ENCODE measurements around the gene ABCC9.
"Not testable (repeated sequence)": the region's sequence is repeated elsewhere in the genome, so short reads cannot be mapped to it uniquely, and the experiment has no call there.

The ABCC9 gene

GRCh38 chr12:21813751-21814150 lies 127.5 kb downstream of the ABCC9 start:
- DNase-seq: no peak

- DNase-seq: no peak
Observed at GRCh38 chr12:21813125-21813524, 128.1 kb downstream of the ABCC9 start.

- DNase-seq: not testable (repeated sequence)
Observed at GRCh38 chr12:21812340-21812739, 128.9 kb downstream of the ABCC9 start.

GRCh38 chr12:21809100-21809499 lies 132.1 kb downstream of the ABCC9 start:
- DNase-seq: no peak

- DNase-seq: no peak
Observed at GRCh38 chr12:21806255-21806654, 135.0 kb downstream of the ABCC9 start.

- no peak for DNase-seq
Observed at GRCh38 chr12:21801522-21802288, 139.5 kb downstream of the ABCC9 start.

- no peak for DNase-seq
Observed at GRCh38 chr12:21800011-21800410, 141.2 kb downstream of the ABCC9 start.

GRCh38 chr12:21797539-21797938 lies 143.7 kb downstream of the ABCC9 start:
- no peak for DNase-seq

- no peak for DNase-seq
Observed at GRCh38 chr12:21795648-21796328, 145.4 kb downstream of the ABCC9 start.

- DNase-seq: not testable (repeated sequence)
Observed at GRCh38 chr12:21794807-21795595, 146.2 kb downstream of the ABCC9 start.

GRCh38 chr12:21789687-21790086 lies 151.5 kb downstream of the ABCC9 start:
- DNase-seq: not testable (repeated sequence)

- DNase-seq: no peak
Observed at GRCh38 chr12:21788089-21788983, 152.9 kb downstream of the ABCC9 start.

- DNase-seq: no peak
Observed at GRCh38 chr12:21786041-21786531, 155.1 kb downstream of the ABCC9 start.

- not testable (repeated sequence) for DNase-seq
Observed at GRCh38 chr12:21782723-21783122, 158.5 kb downstream of the ABCC9 start.

- no peak for DNase-seq
Observed at GRCh38 chr12:21780786-21781185, 160.4 kb downstream of the ABCC9 start.

GRCh38 chr12:21776175-21776574 lies 165.1 kb downstream of the ABCC9 start:
- no peak for DNase-seq

GRCh38 chr12:21775133-21775820 lies 165.9 kb downstream of the ABCC9 start:
- no peak for DNase-seq

- peak; percentile 20 for DNase-seq
Observed at GRCh38 chr12:21774358-21775132, 166.7 kb downstream of the ABCC9 start, which contains the start of gene KCNJ8. KCNJ8 (minus strand) TSS chr12:21774706; CDS start chr12:21773616, 1,090 bp downstream.

- DNase-seq: no peak
Observed at GRCh38 chr12:21773806-21774205, 167.4 kb downstream of the ABCC9 start.

- DNase-seq: no peak
Observed at GRCh38 chr12:21773263-21773741, 167.9 kb downstream of the ABCC9 start.

- DNase-seq: no peak
Observed at GRCh38 chr12:21771311-21771710, 169.9 kb downstream of the ABCC9 start.

Measured in NCI-H774 (cell line).